Activated naive CD4-positive, alpha-beta T cell treated with anti-CD3 and anti-CD28 coated beads, Interleukin-2, amount 10 ng/mL, durations not matched to agents 7 days and 5 days (primary cell): ENCODE results near the gene PROSER3.
A peak's percentile ranks its signal among the peaks of the same experiment; 100 is the strongest.
"Not testable (repeated sequence)": the region's sequence is repeated elsewhere in the genome, so short reads cannot be mapped to it uniquely, and the experiment has no call there.

ENCODE experiments used
- CTCF ChIA-PET: fragments of 350-600 bp; sonication (Branson Sonifier 250); formaldehyde crosslinking; loops from one replicate; lab custom pipeline; 2021; ENCODE audit warnings: antibody characterized with exemption; lab: Charles Lee
- DNase-seq: peaks from one replicate; pipeline ENCODE4 v3.0.0-alpha.2; 2020
- H3K27ac Mint-ChIP-seq: one replicate; pipeline ENCODE4 v1.8.0; 2021; ENCODE audit warnings: mild to moderate bottlenecking, moderate library complexity, mixed read lengths
- H3K27me3 Mint-ChIP-seq: one replicate; pipeline ENCODE4 v1.8.0; 2021; ENCODE audit warnings: mild to moderate bottlenecking, mixed read lengths
- H3K36me3 Mint-ChIP-seq: one replicate; pipeline ENCODE4 v1.8.0; 2021; ENCODE audit warnings: mixed read lengths
- H3K4me1 Mint-ChIP-seq: one replicate; pipeline ENCODE4 v1.8.0; 2021; ENCODE audit warnings: mixed read lengths
- H3K4me3 Mint-ChIP-seq: one replicate; pipeline ENCODE4 v1.8.0; 2021; ENCODE audit warnings: mild to moderate bottlenecking, moderate library complexity, mixed read lengths
- H3K9me3 Mint-ChIP-seq: one replicate; pipeline ENCODE4 v1.8.0; 2021; ENCODE audit warnings: mixed read lengths

Gene PROSER3

DNA sequence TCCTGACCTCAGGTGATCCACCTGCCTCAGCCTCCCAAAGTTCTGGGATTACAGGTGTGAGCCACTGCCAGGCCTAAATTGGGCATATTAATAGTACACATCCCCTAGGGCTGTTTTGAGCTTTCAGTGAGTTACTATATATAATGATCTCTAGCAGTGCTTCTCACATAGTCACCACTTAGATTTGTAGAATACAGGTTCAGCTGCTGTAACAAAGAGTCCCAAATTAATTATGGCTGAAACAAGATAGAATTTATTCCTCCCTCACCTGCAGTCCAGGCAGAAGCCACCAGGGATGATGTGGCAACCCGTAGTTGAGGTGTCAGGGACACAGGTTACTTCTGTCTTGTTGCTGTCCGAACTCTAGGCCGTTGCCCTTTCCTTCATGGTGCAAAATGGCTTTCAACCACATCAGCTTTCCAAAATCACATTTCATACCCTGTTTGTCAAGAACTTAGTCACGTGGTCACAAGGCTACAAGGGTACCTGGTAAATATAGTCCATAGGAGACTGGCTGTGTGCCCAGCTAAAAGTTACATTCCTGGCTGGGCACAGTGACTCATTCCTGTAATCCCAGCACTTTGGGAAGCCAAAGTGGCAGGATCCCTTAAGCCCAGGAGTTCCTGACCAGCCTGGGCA lies 2.9 kb downstream of the PROSER3 start:
- H3K9me3 Mint-ChIP-seq = no peaks in the 10 kb centered on the region
- CTCF ChIA-PET = no interaction called here
- no peak overlapping the region for H3K27ac Mint-ChIP-seq
- H3K36me3 Mint-ChIP-seq = peaks cover 26% of the 10 kb centered on the region
- H3K27me3 Mint-ChIP-seq = peaks cover 13% of the 10 kb centered on the region
- DNase-seq = no peak
- H3K4me1 Mint-ChIP-seq = peaks cover 42% of the 10 kb centered on the region
- H3K4me3 Mint-ChIP-seq = no peak overlapping the region

DNA sequence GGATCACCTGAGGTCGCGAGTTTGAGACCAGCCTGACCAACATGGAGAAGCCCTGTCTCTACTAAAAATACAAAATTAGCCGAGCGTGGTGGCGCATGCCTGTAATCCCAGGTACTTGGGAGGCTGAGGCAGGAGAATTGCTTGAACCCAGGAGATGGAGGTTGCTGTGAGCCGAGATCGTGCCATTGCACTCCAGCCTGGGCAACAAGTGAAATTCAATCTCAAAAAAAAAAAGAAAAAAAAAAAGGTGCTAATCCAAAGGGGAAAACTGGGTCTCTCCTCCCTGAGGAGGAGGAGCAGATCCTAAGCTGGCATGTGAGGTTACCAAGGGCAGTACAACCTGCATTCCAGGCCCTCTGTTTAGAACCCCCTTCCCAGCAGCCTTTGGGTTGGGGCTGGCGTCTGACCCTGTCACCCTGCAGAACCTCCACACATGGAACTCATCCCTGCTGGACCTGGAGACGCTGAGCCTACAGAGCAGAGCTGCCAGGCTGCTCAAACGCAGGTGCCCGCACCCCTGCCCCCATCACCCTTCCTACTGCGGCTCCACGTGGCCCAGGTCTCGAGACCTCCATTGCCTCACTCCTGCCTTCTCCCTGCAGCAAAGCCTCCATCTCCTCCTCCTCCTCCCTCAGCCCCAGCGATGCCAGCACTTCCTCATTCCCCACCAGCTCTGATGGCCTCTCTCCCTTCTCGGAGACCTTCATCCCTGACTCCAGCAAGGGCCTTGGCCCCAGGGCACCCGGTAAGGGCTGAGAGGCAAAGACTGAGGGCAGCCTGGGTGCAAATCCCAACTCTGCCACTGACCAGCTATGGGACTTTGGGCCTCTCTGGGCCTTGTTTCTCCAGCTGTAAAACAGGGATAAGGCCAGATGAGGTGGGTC lies 6.7 kb downstream of the PROSER3 start:
- CTCF ChIA-PET = interaction anchor here (1.0 to 1.3 kb wide), 2 partner anchors 12 to 14 kb away, joined by 3 read pairs; no protein-coding TSS in a partner anchor
- Mint-ChIP-seq H3K27me3 (no peaks in the 10 kb centered on the region), H3K4me1 (peaks cover 10% of the 10 kb centered on the region), H3K27ac (no peak overlapping the region), H3K9me3 (no peaks in the 10 kb centered on the region), H3K36me3 (peaks cover 27% of the 10 kb centered on the region), H3K4me3 (no peak overlapping the region)
- no peak for DNase-seq

DNA sequence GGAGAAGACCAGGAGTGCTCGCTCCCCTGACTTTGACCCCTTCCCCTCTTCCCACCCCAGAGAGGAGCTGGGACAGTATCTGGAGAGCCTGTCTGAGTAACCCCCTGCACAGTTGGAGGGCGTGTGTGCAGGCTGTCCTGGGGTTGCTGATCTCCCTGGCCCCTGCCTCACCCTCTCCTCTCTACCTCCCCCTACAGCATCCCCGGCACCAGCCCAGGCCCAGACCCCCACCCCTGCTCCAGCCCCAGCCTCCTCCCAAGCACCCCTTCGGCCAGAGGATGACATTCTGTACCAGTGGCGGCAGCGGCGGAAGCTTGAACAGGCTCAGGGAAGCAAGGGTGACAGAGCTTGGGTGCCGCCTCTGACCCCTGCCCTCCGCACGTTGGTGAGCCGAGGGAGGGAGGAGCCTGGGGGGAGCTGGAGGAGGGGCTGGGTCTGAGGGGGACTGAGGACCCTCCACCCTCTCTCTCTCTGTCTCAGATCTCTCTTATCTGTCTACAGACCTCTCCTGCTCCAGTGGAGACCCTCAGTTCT lies 8.7 kb downstream of the PROSER3 start:
- DNase-seq = no peak
- H3K9me3 Mint-ChIP-seq = no peaks in the 10 kb centered on the region
- no peak overlapping the region for H3K4me3 Mint-ChIP-seq
- CTCF ChIA-PET = interaction anchor here (0.8 kb wide), 1 partner anchor 14 kb away, joined by 3 read pairs; no protein-coding TSS in a partner anchor
- peaks cover 5% of the 10 kb centered on the region for H3K4me1 Mint-ChIP-seq
- no peaks in the 10 kb centered on the region for H3K27me3 Mint-ChIP-seq
- peaks cover 21% of the 10 kb centered on the region for H3K36me3 Mint-ChIP-seq
- no peak overlapping the region for H3K27ac Mint-ChIP-seq

DNA sequence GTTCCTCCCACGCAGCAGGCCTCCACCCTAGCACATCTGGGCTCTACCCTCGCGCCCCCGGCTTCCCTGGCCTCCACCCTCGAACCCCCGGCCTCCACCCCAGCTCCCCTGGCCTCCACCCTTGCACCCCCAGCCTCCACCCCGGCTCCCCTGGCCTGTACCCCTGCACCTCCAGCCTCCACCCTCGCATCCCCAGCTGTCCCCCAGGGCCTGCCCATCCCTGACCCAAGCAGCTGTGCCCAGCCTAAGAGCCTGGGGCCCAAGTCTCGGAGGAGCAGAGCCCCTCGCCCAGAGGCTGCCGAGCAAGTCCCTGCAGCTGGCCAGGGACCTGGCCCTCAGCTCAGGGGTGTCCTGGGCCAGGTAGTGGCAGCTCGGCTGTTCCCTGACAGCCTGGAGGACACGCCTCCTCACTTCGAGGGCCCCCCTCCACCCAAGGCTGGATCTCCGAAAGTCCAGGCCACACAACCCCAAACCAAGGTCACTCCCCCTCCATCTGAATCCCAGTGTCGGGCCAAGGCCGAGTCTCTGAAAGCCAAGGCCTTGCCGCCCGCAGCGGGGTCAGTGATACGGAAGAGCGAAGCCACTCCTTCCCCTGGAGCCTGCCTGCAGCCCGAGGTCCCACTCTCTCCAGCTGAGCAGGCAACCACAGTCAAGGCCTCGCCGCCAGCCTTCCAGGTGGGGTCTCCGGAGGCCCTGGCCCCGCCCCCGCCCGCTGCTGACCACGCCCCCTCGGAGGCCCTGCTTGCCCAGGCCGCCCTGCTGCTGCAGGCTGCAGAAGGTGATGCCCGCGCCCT lies 9.5 kb downstream of the PROSER3 start:
- no peaks in the 10 kb centered on the region for H3K9me3 Mint-ChIP-seq
- CTCF ChIA-PET = interaction anchor here (1.0 kb wide), 1 partner anchor 52 kb away, joined by 3 read pairs; no protein-coding TSS in a partner anchor
- H3K36me3 Mint-ChIP-seq = peaks cover 16% of the 10 kb centered on the region
- H3K4me1 Mint-ChIP-seq = peaks cover 3% of the 10 kb centered on the region
- no peaks in the 10 kb centered on the region for H3K27me3 Mint-ChIP-seq
- no peak for DNase-seq
- no peak overlapping the region for H3K27ac Mint-ChIP-seq
- H3K4me3 Mint-ChIP-seq = no peak overlapping the region

DNA sequence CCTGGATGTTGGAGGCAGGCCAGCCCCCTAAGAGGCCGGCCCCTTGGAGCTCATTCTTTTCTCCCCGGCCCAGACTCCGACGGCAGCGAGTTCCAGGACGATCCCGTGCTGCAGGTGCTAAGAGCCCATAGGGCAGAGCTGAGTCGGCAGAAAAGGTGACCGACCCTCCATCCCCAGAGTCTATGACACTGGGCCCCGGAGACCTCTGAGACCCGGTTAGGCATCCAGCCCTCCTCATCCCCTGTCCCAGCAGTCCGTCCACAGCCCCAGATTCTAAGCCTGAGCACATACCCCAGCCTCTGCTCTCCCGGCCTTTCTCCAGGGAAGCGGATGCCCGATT lies 10.1 kb downstream of the PROSER3 start:
- no peak overlapping the region for H3K27ac Mint-ChIP-seq

DNA sequence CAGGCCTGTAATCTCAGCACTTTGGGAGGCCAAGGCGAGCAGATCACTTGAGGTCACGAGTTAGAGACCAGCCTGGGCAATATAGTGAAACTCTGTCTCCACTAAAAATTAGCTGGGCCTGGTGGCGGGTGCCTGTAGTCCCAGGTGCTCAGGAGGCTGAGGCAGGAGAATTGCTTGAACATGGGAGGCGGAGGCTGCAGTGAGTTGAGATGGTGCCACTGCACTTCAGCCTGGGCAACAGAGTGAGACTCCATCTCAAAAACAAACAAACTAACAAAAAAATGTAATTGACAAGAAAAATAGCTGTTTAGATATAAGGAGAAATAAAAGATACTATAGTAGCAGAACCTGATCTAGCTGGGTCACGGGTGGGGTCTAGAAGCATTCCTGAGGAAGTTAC lies 14.4 kb downstream of the PROSER3 start:
- Mint-ChIP-seq H3K4me1 (peaks cover 25% of the 10 kb centered on the region), H3K36me3 (peaks cover 17% of the 10 kb centered on the region)
- DNase-seq, H3K27me3 Mint-ChIP-seq, CTCF ChIA-PET, H3K4me3 Mint-ChIP-seq, H3K27ac Mint-ChIP-seq, H3K9me3 Mint-ChIP-seq: not testable (repeated sequence)

More for the DNA sequence above, 10.1 kb downstream of the PROSER3 start:
- DNase-seq = no peak
- Mint-ChIP-seq H3K4me3 (no peak overlapping the region), H3K36me3 (peaks cover 16% of the 10 kb centered on the region), H3K27me3 (no peaks in the 10 kb centered on the region), H3K9me3 (no peaks in the 10 kb centered on the region), H3K4me1 (peaks cover 3% of the 10 kb centered on the region)
- CTCF ChIA-PET = interaction anchor here (1.0 kb wide), 1 partner anchor 52 kb away, joined by 3 read pairs; no protein-coding TSS in a partner anchor

DNA sequence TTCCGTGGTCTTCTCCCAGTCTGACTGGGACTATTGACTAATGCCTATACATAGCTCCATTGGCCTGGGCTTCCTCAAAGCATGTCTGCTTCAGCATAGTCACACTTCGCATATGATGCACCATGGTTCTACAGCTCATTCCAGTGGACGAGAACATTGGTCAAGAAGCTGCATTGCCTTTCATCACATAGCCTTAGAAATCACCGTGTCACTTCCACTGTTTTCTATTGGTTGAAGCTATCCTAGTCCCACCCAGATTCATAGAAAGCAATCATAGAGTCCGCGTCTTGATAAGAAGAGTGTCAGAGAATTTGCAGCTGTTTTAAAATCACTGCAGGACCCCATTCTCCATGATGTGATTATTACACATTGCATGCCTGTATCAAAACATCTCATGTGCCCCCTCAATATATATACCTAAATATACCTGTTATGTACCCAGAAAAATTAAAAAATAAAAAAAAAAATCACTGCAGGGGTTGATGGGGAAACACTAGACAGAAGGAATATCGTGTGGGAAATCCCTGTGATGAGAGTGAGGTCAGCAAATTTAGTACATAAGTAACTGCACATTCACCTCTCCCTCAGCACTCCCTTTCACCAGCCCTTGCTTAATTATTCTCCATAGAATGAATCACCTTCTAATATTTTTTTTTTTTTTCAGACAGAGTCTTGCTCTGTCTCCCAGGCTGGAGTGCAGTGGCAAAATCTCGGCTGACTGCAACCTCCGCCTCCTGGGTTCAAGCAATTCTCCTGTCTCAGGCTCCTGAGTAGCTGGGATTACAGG lies 15.2 kb downstream of the PROSER3 start:
- H3K9me3 Mint-ChIP-seq = no peaks in the 10 kb centered on the region
- H3K27ac Mint-ChIP-seq = no peak overlapping the region
- H3K4me1 Mint-ChIP-seq = peaks cover 31% of the 10 kb centered on the region
- peaks cover 20% of the 10 kb centered on the region for H3K36me3 Mint-ChIP-seq
- DNase-seq = no peak
- H3K4me3 Mint-ChIP-seq = no peak overlapping the region
- H3K27me3 Mint-ChIP-seq = no peaks in the 10 kb centered on the region
- CTCF ChIA-PET = no interaction called here

DNA sequence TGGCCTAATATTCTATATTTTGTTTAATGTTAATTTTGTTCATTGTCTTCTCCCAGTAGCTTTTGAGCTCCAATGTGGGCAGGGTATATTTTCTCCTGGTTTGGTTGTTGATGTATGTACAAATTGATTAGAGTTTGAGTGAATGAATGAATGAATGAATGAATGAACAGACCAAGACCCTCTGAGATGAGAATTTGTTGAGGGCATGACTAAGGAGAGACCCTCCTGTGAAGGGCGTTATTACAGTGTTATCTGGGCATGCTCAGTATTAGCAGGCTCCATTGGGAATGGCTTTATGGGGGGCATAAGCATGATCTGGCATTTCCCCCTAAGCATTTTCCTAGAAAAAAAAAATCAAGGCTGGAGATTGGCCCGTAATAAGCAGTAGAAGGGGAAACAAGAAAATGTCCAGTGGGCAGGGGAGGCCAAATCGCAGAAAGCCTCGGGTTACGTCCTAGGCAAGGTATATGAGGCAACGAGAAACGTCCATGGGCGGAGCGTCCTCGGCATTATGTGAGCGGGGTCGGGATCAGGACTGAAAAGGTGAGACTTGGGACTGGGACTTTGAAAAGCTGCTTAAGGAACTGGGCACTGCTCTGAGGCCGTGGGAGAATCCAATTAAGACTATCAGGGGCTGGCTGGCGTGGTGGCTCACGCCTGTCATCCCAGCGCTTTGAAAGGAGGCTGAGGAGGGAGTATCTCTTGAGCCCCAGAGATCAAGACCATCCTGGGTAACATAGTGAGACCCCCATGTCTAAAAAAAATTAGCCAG lies 16.5 kb downstream of the PROSER3 start:
- Mint-ChIP-seq H3K27ac (no peak overlapping the region), H3K9me3 (no peaks in the 10 kb centered on the region)

DNA sequence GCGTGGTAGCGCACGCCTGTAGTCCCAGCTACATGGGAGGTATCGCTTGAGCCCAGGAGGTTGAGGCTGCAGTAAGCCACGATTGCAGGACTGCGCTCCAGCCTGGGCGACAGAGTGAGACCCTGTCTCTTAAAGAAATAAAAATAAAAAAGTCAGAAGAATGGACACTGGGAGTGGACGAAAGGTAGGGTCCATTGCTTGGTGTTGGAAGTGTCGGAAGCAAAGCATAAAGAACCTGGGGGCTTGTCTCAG lies 17.0 kb downstream of the PROSER3 start:
- Mint-ChIP-seq H3K27ac (no peak overlapping the region), H3K27me3 (no peaks in the 10 kb centered on the region), H3K9me3 (no peaks in the 10 kb centered on the region), H3K4me3 (peak overlapping the region; percentile 81), H3K4me1 (peaks cover 31% of the 10 kb centered on the region), H3K36me3 (peaks cover 26% of the 10 kb centered on the region)
- DNase-seq = no peak
- CTCF ChIA-PET = no interaction called here

More for the DNA sequence above, 16.5 kb downstream of the PROSER3 start:
- Mint-ChIP-seq H3K4me1 (peaks cover 31% of the 10 kb centered on the region), H3K36me3 (peaks cover 22% of the 10 kb centered on the region), H3K4me3 (peak overlapping the region; percentile 81), H3K27me3 (no peaks in the 10 kb centered on the region)
- CTCF ChIA-PET = no interaction called here
- DNase-seq = no peak

DNA sequence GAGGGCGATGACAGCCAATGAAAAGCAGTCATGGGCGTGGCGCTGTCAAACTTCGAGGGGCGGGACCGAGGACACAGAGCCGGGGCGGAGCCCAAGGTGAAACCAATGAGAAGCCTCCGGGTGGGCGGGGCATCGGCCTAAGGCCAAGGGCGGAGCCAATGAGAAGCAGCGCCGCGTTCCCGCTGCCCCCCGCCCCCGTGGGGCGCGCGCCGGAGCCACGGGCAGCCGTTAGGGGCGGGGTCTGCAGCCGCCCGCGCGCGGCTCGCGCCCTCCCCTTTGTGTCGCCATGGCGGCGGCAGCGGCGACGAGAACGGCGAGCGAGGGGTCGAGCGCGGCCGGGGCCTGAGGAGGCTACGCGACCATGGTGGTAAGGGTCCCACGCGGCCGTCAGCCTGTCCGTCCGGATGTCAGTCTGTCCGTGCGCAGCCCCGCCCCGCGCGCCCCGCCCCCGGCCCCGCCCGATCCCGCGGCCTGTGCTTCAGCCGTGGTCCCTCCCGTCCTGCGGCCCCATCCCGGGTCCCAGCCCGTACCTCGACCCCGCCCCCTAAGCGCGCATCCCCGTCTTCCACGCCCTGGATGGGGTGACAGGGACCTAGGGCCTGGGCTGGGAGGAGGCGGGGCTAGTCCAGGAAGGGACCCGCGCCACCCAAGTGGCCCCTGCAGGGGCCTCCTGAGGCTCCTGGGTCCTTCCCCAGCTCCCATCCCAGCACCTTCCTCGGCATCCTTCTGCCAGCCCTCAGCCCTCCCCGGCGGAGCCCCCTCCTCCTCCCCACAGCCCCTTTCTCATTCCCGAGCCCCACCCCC lies 17.5 kb downstream of the PROSER3 start, which contains the start of gene ARHGAP33:
Gene ARHGAP33 (plus strand): TSS at position 267 of the 804 bp plus-strand sequence. CDS start 95 bp downstream, at position 362.
- DNase-seq = peak; percentile 100
- CTCF ChIA-PET = interaction anchor here (0.9 to 1.4 kb wide), 2 partner anchors 10 to 14 kb away, joined by 3 to 4 read pairs; no protein-coding TSS in a partner anchor
- Mint-ChIP-seq H3K36me3 (peaks cover 25% of the 10 kb centered on the region), H3K4me1 (peaks cover 28% of the 10 kb centered on the region), H3K27ac (peak within 1 kb of the TSS; percentile 64), H3K4me3 (peak within 1 kb of the TSS; percentile 81), H3K27me3 (no peaks in the 10 kb centered on the region), H3K9me3 (no peaks in the 10 kb centered on the region)

DNA sequence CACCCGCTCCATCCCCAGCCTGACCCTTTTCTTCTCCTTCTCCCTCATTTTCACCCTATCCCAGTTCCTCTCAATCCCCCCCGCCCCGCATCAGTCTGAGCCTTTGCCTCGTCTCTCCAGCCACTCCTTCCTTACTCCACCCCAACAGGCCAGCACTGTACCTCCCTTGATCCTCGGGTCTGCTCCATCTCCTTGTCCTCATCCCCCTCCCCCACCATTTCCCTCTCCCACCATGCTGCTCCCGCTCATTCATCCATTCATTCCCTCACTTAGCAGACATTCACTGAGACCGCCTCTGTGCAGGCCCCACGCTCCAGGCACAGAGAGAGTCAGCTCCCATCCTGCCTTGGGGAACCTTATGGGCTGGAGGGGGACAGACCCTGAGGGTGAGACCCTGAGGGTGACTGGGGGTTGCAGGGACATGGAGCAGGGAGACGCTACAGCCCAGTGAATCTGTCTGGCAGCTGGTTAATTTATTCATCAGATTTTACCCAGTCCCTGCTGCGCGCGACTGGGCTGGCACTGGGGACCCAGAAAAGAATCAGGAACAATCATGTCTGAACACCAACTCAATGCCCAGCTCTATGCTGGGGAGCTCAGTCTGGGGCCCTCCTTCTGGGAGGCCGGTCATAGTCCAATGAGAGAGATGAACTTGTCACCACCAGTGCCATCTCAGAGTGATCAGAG lies 18.3 kb downstream of the PROSER3 start:
- Mint-ChIP-seq H3K4me3 (peak overlapping the region; percentile 81), H3K36me3 (peaks cover 28% of the 10 kb centered on the region), H3K4me1 (peaks cover 28% of the 10 kb centered on the region), H3K27me3 (no peaks in the 10 kb centered on the region), H3K9me3 (no peaks in the 10 kb centered on the region), H3K27ac (peak overlapping the region; percentile 64)
- DNase-seq = no peak
- CTCF ChIA-PET = interaction anchor here (0.6 to 1.4 kb wide), 4 partner anchors 11 to 245 kb away, joined by 3 to 5 read pairs (median 4); no protein-coding TSS in a partner anchor
